A673 (cell line): Measurements from ENCODE around the gene TTC7B. TPM values are rescaled to one million over a fixed set of nuclear protein-coding genes. Genes with fewer than 3 reads are reported as not detected.

Experiments
- BruUV-seq: library from RNA; stranded (reverse); fragments of 400-500 nt; replicated peaks from 2 replicates; lab custom pipeline; 2021; lab: Mats Ljungman, UMichigan
- CTCF ChIA-PET: fragments of 300-600 bp; sonication (Branson Sonifier 250); formaldehyde crosslinking; loops from one replicate; lab custom pipeline; 2022; ENCODE audit warnings: antibody characterized with exemption; lab: Charles Lee
- POLR2A ChIA-PET: fragments of 300-600 bp; sonication (Branson Sonifier 250); formaldehyde crosslinking; loops from one replicate; lab custom pipeline; 2022; ENCODE audit warnings: antibody characterized with exemption; ENCODE audit not compliant: low non-redundant PET; lab: Charles Lee
- DNase-seq: peaks from one replicate; pipeline ENCODE4 v3.0.0-alpha.2; 2015; ENCODE audit warnings: low spot score
- H3K27ac ChIP-seq: fragments of 200-600 bp; sonication (generic); 2 replicates; pipeline ENCODE4 v1.5.1; 2016; ENCODE audit warnings: mixed run types, low read depth, mild to moderate bottlenecking, mixed read lengths, antibody characterized with exemption, low read length; ENCODE audit not compliant: poor library complexity, severe bottlenecking
- H3K27me3 ChIP-seq: fragments of 200-600 bp; sonication (generic); replicated peaks from 2 replicates; pipeline ENCODE4 v1.6.1; 2017; ENCODE audit warnings: mixed run types, low read depth, mild to moderate bottlenecking, mixed read lengths, antibody characterized with exemption, low read length; ENCODE audit not compliant: insufficient read depth, poor library complexity
- H3K36me3 ChIP-seq: fragments of 200-600 bp; sonication (generic); 2 replicates; pipeline ENCODE4 v1.6.1; 2016; ENCODE audit warnings: mixed run types, mild to moderate bottlenecking, mixed read lengths, antibody characterized with exemption, low read length; ENCODE audit not compliant: insufficient read depth, poor library complexity, severe bottlenecking
- H3K4me1 ChIP-seq: fragments of 200-600 bp; sonication (generic); 2 replicates; pipeline ENCODE4 v1.6.1; 2017; ENCODE audit warnings: mixed run types, mild to moderate bottlenecking, mixed read lengths, antibody characterized with exemption, low read length; ENCODE audit not compliant: insufficient read depth, poor library complexity, severe bottlenecking
- H3K4me3 ChIP-seq: fragments of 200-600 bp; sonication (generic); 2 replicates; pipeline ENCODE4 v1.5.1; 2016; ENCODE audit warnings: low read depth, mixed run types, mild to moderate bottlenecking, mixed read lengths, low read length; ENCODE audit not compliant: poor library complexity, severe bottlenecking
- H3K9me3 ChIP-seq: fragments of 200-600 bp; sonication (generic); 2 replicates; pipeline ENCODE4 v1.6.1; 2016; ENCODE audit warnings: mixed run types, low read depth, mild to moderate bottlenecking, mixed read lengths, antibody characterized with exemption, low read length; ENCODE audit not compliant: poor library complexity, severe bottlenecking
- CTCF ChIP-seq: fragments of 300-800, 200-600 bp; sonication (generic); conservative IDR thresholded peaks from 2 replicates; pipeline ENCODE4 v1.5.1; 2017; ENCODE audit warnings: low read depth, mild to moderate bottlenecking, antibody characterized with exemption, low read length, moderate library complexity, mixed read lengths
- EZH2 ChIP-seq: fragments of 200-600 bp; sonication (generic); IDR thresholded peaks from 2 replicates; pipeline ENCODE4 v1.6.1; 2017; ENCODE audit warnings: borderline replicate concordance, low read depth, mild to moderate bottlenecking, mixed read lengths, antibody characterized with exemption, low read length; ENCODE audit not compliant: poor library complexity, severe bottlenecking
- intact Hi-C: fragments of 100-400 bp; cut with micrococcal nuclease; formaldehyde crosslinking; loops from one replicate; pipeline ENCODE4 v1.10.0; 2022; ENCODE audit not compliant: unreplicated experiment
- total RNA-seq: library from RNA; stranded (reverse); gene quantifications from 2 replicates; pipeline ENCODE4 v1.2.3, GENCODE V29; 2021

TTC7B gene
- total RNA-seq, 1 experiment from 2014 or later = 39.2 TPM

GRCh38 chr14:90511795-90512328, 304.4 kb downstream of the TTC7B start:
- TF ChIP-seq CTCF (no peak), EZH2 (no peak)
- ChIA-PET POLR2A (no interaction called here), CTCF (no interaction called here)
- intact Hi-C loops = no loop called here
- no peaks in the 10 kb centered on the region for H3K36me3 ChIP-seq
- no TSS peak for BruUV-seq
- no peak for DNase-seq
- H3K4me1 ChIP-seq = no peaks in the 10 kb centered on the region
- H3K9me3 ChIP-seq = no peaks in the 10 kb centered on the region
- no peaks in the 10 kb centered on the region for H3K27me3 ChIP-seq
- H3K27ac ChIP-seq = no peak overlapping the region
- no peak overlapping the region for H3K4me3 ChIP-seq

- H3K27ac ChIP-seq = no peak overlapping the region
- intact Hi-C loops = no loop called here
- POLR2A ChIA-PET = no interaction called here
These were observed 305.0 kb downstream of the TTC7B start for GRCh38 chr14:90511252-90511651.

GRCh38 chr14:90510159-90510558, 306.1 kb downstream of the TTC7B start:
- TF ChIP-seq CTCF (no peak), EZH2 (no peak)
- no peak for DNase-seq
- BruUV-seq = no TSS peak
- Histone ChIP-seq H3K27me3 (no peaks in the 10 kb centered on the region), H3K4me3 (no peak overlapping the region), H3K4me1 (no peaks in the 10 kb centered on the region), H3K27ac (no peak overlapping the region), H3K36me3 (no peaks in the 10 kb centered on the region), H3K9me3 (no peaks in the 10 kb centered on the region)
- POLR2A ChIA-PET = no interaction called here
- CTCF ChIA-PET = no interaction called here
- intact Hi-C loops = no loop called here

More at GRCh38 chr14:90511252-90511651, 305.0 kb downstream of the TTC7B start:
- CTCF ChIA-PET = no interaction called here
- H3K36me3 ChIP-seq = no peaks in the 10 kb centered on the region
- no peak for TF ChIP-seq EZH2
- no peak for TF ChIP-seq CTCF
- H3K27me3 ChIP-seq = no peaks in the 10 kb centered on the region
- no peaks in the 10 kb centered on the region for H3K9me3 ChIP-seq
- no peak overlapping the region for H3K4me3 ChIP-seq
- DNase-seq = no peak
- no peaks in the 10 kb centered on the region for H3K4me1 ChIP-seq
- no TSS peak for BruUV-seq
